Measurements from ENCODE around the gene TREX2. TPM values are rescaled to one million over a fixed set of nuclear protein-coding genes. Genes with fewer than 3 reads are reported as not detected.

Gene TREX2
- total and polyA plus RNA-seq, 2 of the 8 experiments (the other 6 are each of a cell fraction or from before 2014, with no cell fraction given): 0.71 to 0.80 TPM

- WGBS, 2 experiments (ENCODE audit: extremely low coverage in 1 of 2, insufficient coverage in 1 of 2, insufficient read length in 1 of 2, insufficient replicate concordance in 2 of 2, low coverage in 1 of 2, low lambda C conversion rate in 2 of 2, missing lambda C conversion rate in 1 of 2): 80% methylated on average over 1 of the region's 10 CpGs; no CpG with 5 or more reads in 1 of the 2 experiments
- H2BK5ac ChIP-seq (ENCODE audit: low read depth, low read length): no peak overlapping the region
- H3K9ac ChIP-seq (replicated peaks in 1 of 4; ENCODE audit: extremely low read depth in 1 of 4, low read depth in 3 of 4, low read length in 3 of 4): no peak overlapping the region
- no peak overlapping the region for H3K14ac ChIP-seq (ENCODE audit: insufficient read length)
- H3K23me2 ChIP-seq (ENCODE audit: low read depth, low read length): no peaks in the 10 kb centered on the region; the same call in 1 of the 2 replicates
- no peak overlapping the region for H3K56ac ChIP-seq (replicated peaks; ENCODE audit: insufficient read length, low read depth, low read length)
- no peak for DNase-seq (ENCODE audit: low read depth in 1 of 2, low spot score in 2 of 2)
- H3K27ac ChIP-seq (ENCODE audit: low read depth, low read length): no peak overlapping the region
- 0 out of 4 replicates have a peak overlapping the region, but pooled peaks of 1 of the 2 experiments have one; percentile 7 for H3K4me2 ChIP-seq (ENCODE audit: insufficient read depth in 1 of 2, low read depth in 2 of 2, low read length in 2 of 2)
- H3K36me3 ChIP-seq (ENCODE audit: control insufficient read depth in 2 of 4, insufficient read depth in 4 of 4, low read length in 3 of 4): no peaks in the 10 kb centered on the region
- H4K91ac ChIP-seq (replicated peaks; ENCODE audit: insufficient read length, low read length): no peak overlapping the region
- FAIRE-seq: no peak
- peak overlapping the region; percentile 39; the same call in 1 of the 2 replicates for H2BK12ac ChIP-seq (ENCODE audit: low read depth, low read length)
- H3K18ac ChIP-seq (ENCODE audit: extremely low read depth, low read length): no peak overlapping the region
- H2BK20ac ChIP-seq (ENCODE audit: low read length): no peak overlapping the region
- ChIA-PET POLR2A (ENCODE audit: partially characterized antibody) (interaction anchor here (1.5 kb wide), 1 partner anchor 18 kb away, joined by 4 read pairs; no protein-coding TSS in a partner anchor), CTCF (ENCODE audit: partially characterized antibody) (interaction anchor here (0.5 to 7.5 kb wide), 5 partner anchors 9 to 19 kb away, joined by 3 to 50 read pairs (median 4); partner anchors contain the start of gene HAUS7)
- H3K79me2 ChIP-seq (ENCODE audit: control insufficient read depth in 1 of 2, insufficient read depth in 2 of 2, low read length in 2 of 2): no peaks in the 10 kb centered on the region
- no peak overlapping the region for H3K4me3 ChIP-seq (ENCODE audit: extremely low read depth in 1 of 4, insufficient read depth in 2 of 4, low read depth in 3 of 4, low read length in 4 of 4)
- H4K20me1 ChIP-seq (replicated peaks in 1 of 2; ENCODE audit: control insufficient read depth in 1 of 2, insufficient read depth in 2 of 2, low read length in 2 of 2): no peaks in the 10 kb centered on the region
- peak overlapping the region; percentile 25; the same call in 1 of the 2 replicates for H4K8ac ChIP-seq (ENCODE audit: extremely low read depth, insufficient read depth, low read length)
- H2BK15ac ChIP-seq (ENCODE audit: low read length): no peak overlapping the region
- H3K27me3 ChIP-seq (replicated peaks in 1 of 4; ENCODE audit: control insufficient read depth in 3 of 4, extremely low read depth in 1 of 4, insufficient read depth in 3 of 4, low read length in 3 of 4): peaks cover 0 to 2% (median 0%) of the 10 kb centered on the region in 4 experiments; a peak in 5 of 7 replicates
- peaks cover 0 to 18% (median 7%) of the 10 kb centered on the region in 4 experiments; a peak in 4 of 7 replicates for H3K4me1 ChIP-seq (replicated peaks in 1 of 4; ENCODE audit: control insufficient read depth in 3 of 4, insufficient read depth in 4 of 4, low read length in 3 of 4)
- no peak overlapping the region for H4K5ac ChIP-seq (ENCODE audit: insufficient read length, low read depth, low read length)
- H2BK120ac ChIP-seq (replicated peaks; ENCODE audit: low read depth, low read length): no peak overlapping the region
- no peaks in the 10 kb centered on the region for H3K79me1 ChIP-seq (ENCODE audit: low read depth, low read length)
- H3K23ac ChIP-seq (ENCODE audit: insufficient read length): no peak overlapping the region
- H2AFZ ChIP-seq (ENCODE audit: low read length): no peak overlapping the region
- no peak overlapping the region for H3K4ac ChIP-seq (replicated peaks; ENCODE audit: insufficient read length, low read depth, low read length)
- no peak overlapping the region for H2AK5ac ChIP-seq (ENCODE audit: low read depth, low read length)
- no peaks in the 10 kb centered on the region for H3K9me3 ChIP-seq (ENCODE audit: insufficient read depth in 2 of 2, low read depth in 1 of 2, low read length in 1 of 2)
- TF ChIP-seq TCF12 (IDR thresholded peaks at IDR 0.05; ENCODE audit: low read depth, low read length): no peak
- TF ChIP-seq SP1 (IDR thresholded peaks at IDR 0.05; ENCODE audit: low read depth, low read length): no peak
- TF ChIP-seq RBBP5 (IDR thresholded peaks at IDR 0.05; ENCODE audit: borderline replicate concordance, low read depth, low read length): no peak
- no peak for TF ChIP-seq USF2 (IDR thresholded peaks at IDR 0.05; ENCODE audit: low read length)
- TF ChIP-seq CHD1 (IDR thresholded peaks at IDR 0.05; ENCODE audit: low read depth, low read length): no peak
- no peak for TF ChIP-seq CREB1 (IDR thresholded peaks at IDR 0.05)
Observed at GRCh38 chrX:153491351-153491914, 45.6 kb upstream of the TREX2 start.

All from H1 (cell line).